IMR-90 (cell line): Measurements from ENCODE around the gene AEN. TPM values are rescaled to one million over a fixed set of nuclear protein-coding genes. Genes with fewer than 3 reads are reported as not detected.

Experiments
- ATAC-seq: fragments of 200-7000 bp; cut with Tn5 transposase; 2 replicates; pipeline ENCODE4 v1.9.1; 2020; ENCODE audit warnings: low read depth, mild to moderate bottlenecking, moderate library complexity
- BruUV-seq: library from RNA; stranded (reverse); fragments of 400-500 nt; replicated peaks from 2 replicates; lab custom pipeline; 2021; lab: Mats Ljungman, UMichigan
- CTCF ChIA-PET: fragments of 300-600 bp; formaldehyde crosslinking; extraction: SDS; loops from one replicate; lab custom pipeline; 2021; ENCODE audit warnings: antibody characterized with exemption; lab: Yijun Ruan, JAX
- POLR2A ChIA-PET: fragments of 300-600 bp; sonication (Branson Sonifier 250); formaldehyde crosslinking; loops from one replicate; lab custom pipeline; 2022; ENCODE audit warnings: antibody characterized with exemption; ENCODE audit not compliant: unreplicated experiment; lab: Charles Lee
- DNase-seq: peaks from one replicate; pipeline ENCODE4 v3.0.0; 2013
- H2AFZ ChIP-seq: replicated peaks from 2 replicates; pipeline ENCODE3; 2013; ENCODE audit warnings: low read length, mild to moderate bottlenecking; ENCODE audit not compliant: poor library complexity
- H2AK5ac ChIP-seq: 2 replicates; pipeline ENCODE4 v1.6.1; 2013; ENCODE audit warnings: low read depth, low read length, inconsistent platforms
- H2AK9ac ChIP-seq: replicated peaks from 2 replicates; pipeline ENCODE3; 2013; ENCODE audit warnings: mild to moderate bottlenecking, low read depth, low read length, moderate library complexity; ENCODE audit not compliant: poor library complexity
- H2BK120ac ChIP-seq: 2 replicates; pipeline ENCODE4 v1.6.1; 2013; ENCODE audit warnings: low read depth, low read length, inconsistent platforms
- H2BK15ac ChIP-seq: 3 replicates; pipeline ENCODE4 v1.6.1; 2013; ENCODE audit warnings: low read depth, low read length, inconsistent platforms
- H2BK20ac ChIP-seq: 2 replicates; pipeline ENCODE4 v1.6.1; 2013; ENCODE audit warnings: low read depth, mild to moderate bottlenecking, inconsistent platforms, low read length, moderate library complexity
- H2BK5ac ChIP-seq: 2 replicates; pipeline ENCODE4 v1.6.1; 2013; ENCODE audit warnings: mild to moderate bottlenecking, low read depth, low read length, inconsistent platforms; ENCODE audit not compliant: poor library complexity, severe bottlenecking
- H3K14ac ChIP-seq: replicated peaks from 2 replicates; pipeline ENCODE4 v1.6.1; 2013; ENCODE audit warnings: low read depth, low read length, inconsistent platforms
- H3K18ac ChIP-seq: 2 replicates; pipeline ENCODE4 v1.6.1; 2013; ENCODE audit warnings: low read depth, low read length, control low read depth
- H3K23ac ChIP-seq: 2 replicates; pipeline ENCODE4 v1.6.1; 2013; ENCODE audit warnings: low read depth, low read length, inconsistent platforms
- H3K27ac ChIP-seq: 2 replicates; pipeline ENCODE4 v1.5.1; 2013; ENCODE audit warnings: mild to moderate bottlenecking, control low read depth, low read length; ENCODE audit not compliant: insufficient read depth
- H3K27me3 ChIP-seq: 2 replicates; pipeline ENCODE4 v1.6.1; 2013; ENCODE audit warnings: low read length; ENCODE audit not compliant: control insufficient read depth, insufficient read depth
- H3K36me3 ChIP-seq: 2 replicates; pipeline ENCODE4 v1.6.1; 2013; ENCODE audit warnings: low read length, mixed read lengths; ENCODE audit not compliant: control insufficient read depth, insufficient read depth
- H3K4ac ChIP-seq: 2 replicates; pipeline ENCODE4 v1.6.1; 2013; ENCODE audit warnings: low read depth, low read length, inconsistent platforms
- H3K4me1 ChIP-seq: 2 replicates; pipeline ENCODE4 v1.6.1; 2013; ENCODE audit warnings: low read length, mixed read lengths; ENCODE audit not compliant: control insufficient read depth, insufficient read depth
- H3K4me2 ChIP-seq: 2 replicates; pipeline ENCODE4 v1.6.1; 2013; ENCODE audit warnings: low read depth, mild to moderate bottlenecking, control low read depth, low read length, moderate library complexity
- H3K4me3 ChIP-seq: 2 replicates; pipeline ENCODE4 v1.5.1; 2013; ENCODE audit warnings: low read depth, mild to moderate bottlenecking, control low read depth, low read length, moderate library complexity; ENCODE audit not compliant: insufficient read depth
- H3K56ac ChIP-seq: 2 replicates; pipeline ENCODE4 v1.6.1; 2013; ENCODE audit warnings: low read length, inconsistent platforms; ENCODE audit not compliant: insufficient read depth; ENCODE audit errors: extremely low read depth
- H3K79me1 ChIP-seq, 2 experiments: 2 replicates each; pipeline ENCODE4 v1.6.1; 2013; ENCODE audit warnings: low read length in 2 of 2, inconsistent platforms in 1 of 2, low read depth in 1 of 2
- H3K9ac ChIP-seq: 2 replicates; pipeline ENCODE4 v1.6.1; 2013; ENCODE audit warnings: low read depth, low read length, control low read depth
- H3K9me1 ChIP-seq: 2 replicates; pipeline ENCODE4 v1.6.1; 2013; ENCODE audit warnings: low read length, inconsistent platforms; ENCODE audit not compliant: insufficient read depth
- H3K9me3 ChIP-seq: 2 replicates; pipeline ENCODE4 v1.6.1; 2013; ENCODE audit warnings: low read length; ENCODE audit not compliant: control insufficient read depth, insufficient read depth
- H4K20me1 ChIP-seq: 2 replicates; pipeline ENCODE4 v1.6.1; 2013; ENCODE audit warnings: low read length, inconsistent platforms; ENCODE audit not compliant: insufficient read depth
- H4K5ac ChIP-seq: 2 replicates; pipeline ENCODE4 v1.6.1; 2013; ENCODE audit warnings: mild to moderate bottlenecking, low read depth, low read length, control low read depth
- H4K8ac ChIP-seq, 2 experiments: 2 replicates each; pipeline ENCODE4 v1.6.1; 2013; ENCODE audit warnings: low read depth in 2 of 2, low read length in 2 of 2, control low read depth in 1 of 2, inconsistent platforms in 1 of 2
- H4K91ac ChIP-seq: 2 replicates; pipeline ENCODE4 v1.6.1; 2013; ENCODE audit warnings: low read depth, low read length, inconsistent platforms; ENCODE audit not compliant: insufficient read depth
- CEBPB ChIP-seq: IDR thresholded peaks from 2 replicates; pipeline ENCODE4 v1.6.1; 2012; ENCODE audit warnings: low read depth, low read length, improper control_type of control experiment
- MAZ ChIP-seq: IDR thresholded peaks from 2 replicates; pipeline ENCODE4 v1.6.1; 2012; ENCODE audit warnings: low read depth, mild to moderate bottlenecking, low read length, improper control_type of control experiment, moderate library complexity, borderline replicate concordance
- SMC3 ChIP-seq: fragments of 150-350 bp; IDR thresholded peaks from 2 replicates; pipeline ENCODE4 v1.6.1; 2016; ENCODE audit warnings: low read depth, mild to moderate bottlenecking, antibody characterized with exemption, low read length, moderate library complexity
- WGBS, 2 experiments: methylation state at CpG; one replicate each; pipeline versions ENCODE4 v1.1.5 to v1.1.7; 2013; ENCODE audit warnings: missing lambda C conversion rate in 2 of 2; ENCODE audit not compliant: insufficient read length in 1 of 2; ENCODE audit errors: extremely low coverage in 2 of 2; 5-methylcytosine and 5-hydroxymethylcytosine counted together
- dilution Hi-C: fragments of 300-500 bp; cut with HindIII; formaldehyde crosslinking; loops from one replicate; pipeline ENCODE4 v1.14.3; 2018; ENCODE audit warnings: low sequenced_read_pairs; ENCODE audit not compliant: unreplicated experiment
- in situ Hi-C: fragments of 300-500 bp; cut with MboI; formaldehyde crosslinking; loops from 3 replicates; pipeline ENCODE4 v1.14.3; 2019; ENCODE audit warnings: low sequenced_read_pairs, inconsistent platforms, mixed read lengths
- intact Hi-C: fragments of 100-400 bp; cut with micrococcal nuclease; formaldehyde crosslinking; loops from 2 replicates; pipeline ENCODE4 v1.10.0; 2022
- polyA plus RNA-seq, 3 experiments: library from polyadenylated mRNA; depleted of rRNA; stranded (reverse); fragments of >200 nt; gene quantifications; 2 replicates each; pipeline ENCODE4 v1.2.3, GENCODE V29; 2012; ENCODE audit warnings: low replicate concordance in 1 of 3
- total RNA-seq: library from RNA; depleted of rRNA; stranded (reverse); fragments of >200 nt; gene quantifications from 2 replicates; pipeline ENCODE4 v1.2.3, GENCODE V29; 2012

AEN gene
- total and polyA plus RNA-seq, 2 of the 4 experiments (the other 2 are of a cell fraction): 48.6 to 85.5 TPM

DNA sequence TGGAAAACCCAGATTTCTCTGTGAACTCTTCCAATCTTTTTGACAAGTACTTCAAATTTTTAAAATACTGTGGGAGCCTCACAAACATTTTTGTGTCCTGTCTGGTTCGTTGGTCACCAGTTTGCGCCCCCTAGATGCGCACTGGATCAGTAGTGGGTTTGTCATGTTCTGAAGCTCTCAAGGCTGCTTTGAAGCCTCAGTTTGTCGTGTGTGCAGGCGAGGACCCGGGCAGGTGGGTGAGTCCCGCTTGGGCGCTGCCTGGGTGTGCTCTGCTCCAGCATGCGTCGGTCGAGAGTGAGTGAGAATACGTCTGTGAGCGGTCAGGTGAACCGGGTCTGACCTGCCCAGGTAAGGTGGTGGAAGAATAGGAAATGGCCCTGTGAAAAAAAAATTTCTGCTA is 17.3 kb upstream of the AEN start:
- Histone ChIP-seq H4K20me1 (no peaks in the 10 kb centered on the region), H3K4ac (no peak overlapping the region), H3K14ac (no peak overlapping the region), H2AK9ac (no peak overlapping the region), H3K4me1 (no peaks in the 10 kb centered on the region), H2BK15ac (no peak overlapping the region), H4K91ac (no peak overlapping the region), H2BK20ac (no peak overlapping the region), H2AK5ac (no peak overlapping the region), H2BK5ac (no peak overlapping the region), H2BK120ac (no peak overlapping the region), H3K18ac (no peak overlapping the region), H3K79me1 (no peaks in the 10 kb centered on the region), H3K23ac (no peak overlapping the region), H3K36me3 (no peaks in the 10 kb centered on the region), H3K27me3 (peaks cover 51% of the 10 kb centered on the region), H3K56ac (no peak overlapping the region), H3K4me3 (no peak overlapping the region), H4K5ac (no peak overlapping the region), H3K9me3 (no peaks in the 10 kb centered on the region), H3K4me2 (no peak overlapping the region), H2AFZ (no peak overlapping the region), H3K9ac (no peak overlapping the region), H3K27ac (no peak overlapping the region), H3K9me1 (no peaks in the 10 kb centered on the region), H4K8ac (no peak overlapping the region)
- TF ChIP-seq SMC3 (no peak), CEBPB (no peak), MAZ (no peak)
- BruUV-seq: no TSS peak
- ATAC-seq (no peak), DNase-seq (no peak)
- CTCF ChIA-PET: no interaction called here
- POLR2A ChIA-PET: no interaction called here
- intact Hi-C loops: no loop called here
- dilution Hi-C loops: no loop called here
- 6% methylated on average over 3 of the region's 14 CpGs; no CpG with 5 or more reads in 1 of the 2 experiments for WGBS, 2 experiments
- in situ Hi-C loops: no loop called here
